C1 segment of cervical spinal cord (tissue), 14 donors: Measurements from ENCODE around the gene PUS1.

Experiments used
- DNase-seq, 14 donors: peaks; one replicate each; lab custom pipeline; 2025; lab: John Stamatoyannopoulos, UW

The PUS1 gene

DNA sequence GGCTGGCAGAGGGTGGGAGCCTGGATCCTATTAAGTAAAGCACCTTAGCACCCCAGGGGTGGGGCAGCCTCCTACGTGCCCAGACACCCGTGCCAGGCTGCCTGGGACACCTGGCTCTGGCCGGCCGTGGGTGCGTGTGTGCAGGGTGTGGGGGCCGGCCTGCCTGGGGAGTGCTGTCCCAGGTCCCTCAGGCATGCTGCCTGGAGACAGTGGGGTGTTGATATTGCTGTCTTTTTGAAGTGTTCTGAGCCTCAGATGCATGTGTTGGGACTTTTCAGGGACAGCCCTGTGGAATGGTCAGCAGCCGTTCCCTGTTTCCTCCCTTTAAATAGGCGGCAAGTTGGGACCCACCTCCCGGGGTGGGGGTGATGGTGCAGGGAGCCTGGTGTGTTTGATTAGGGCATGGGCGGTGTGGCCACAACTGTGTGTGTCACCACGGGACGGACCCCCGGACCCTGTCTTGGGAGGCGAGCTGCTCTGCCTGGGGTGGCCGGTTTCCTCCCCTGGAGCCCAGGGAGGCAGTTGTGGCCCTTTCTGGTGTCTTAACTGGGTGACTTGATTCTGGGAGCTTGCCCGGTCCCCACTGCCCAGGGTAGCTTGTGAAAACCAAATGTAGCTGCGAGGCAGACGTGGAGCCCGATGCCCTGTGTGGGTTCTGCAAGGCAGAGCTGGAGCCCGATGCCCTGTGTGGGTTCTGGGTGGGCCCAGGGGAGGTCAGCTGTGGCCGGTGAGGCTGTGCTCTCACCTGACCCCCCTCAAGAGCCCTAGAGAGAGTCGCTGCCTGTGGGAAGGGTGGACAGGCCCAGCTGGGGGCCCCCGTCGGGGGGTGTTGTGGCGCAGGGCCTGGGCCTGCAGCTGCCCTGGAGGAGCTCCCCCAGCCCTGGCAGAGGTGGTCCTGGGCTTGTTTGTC is 26.5 kb upstream of the PUS1 start:
- no peak for DNase-seq

- no peak for DNase-seq
Measured at GRCh38 chr12:131903270-131904255, 25.5 kb upstream of the PUS1 start.

- no peak for DNase-seq
Measured at GRCh38 chr12:131904346-131904745, 24.7 kb upstream of the PUS1 start.

DNA sequence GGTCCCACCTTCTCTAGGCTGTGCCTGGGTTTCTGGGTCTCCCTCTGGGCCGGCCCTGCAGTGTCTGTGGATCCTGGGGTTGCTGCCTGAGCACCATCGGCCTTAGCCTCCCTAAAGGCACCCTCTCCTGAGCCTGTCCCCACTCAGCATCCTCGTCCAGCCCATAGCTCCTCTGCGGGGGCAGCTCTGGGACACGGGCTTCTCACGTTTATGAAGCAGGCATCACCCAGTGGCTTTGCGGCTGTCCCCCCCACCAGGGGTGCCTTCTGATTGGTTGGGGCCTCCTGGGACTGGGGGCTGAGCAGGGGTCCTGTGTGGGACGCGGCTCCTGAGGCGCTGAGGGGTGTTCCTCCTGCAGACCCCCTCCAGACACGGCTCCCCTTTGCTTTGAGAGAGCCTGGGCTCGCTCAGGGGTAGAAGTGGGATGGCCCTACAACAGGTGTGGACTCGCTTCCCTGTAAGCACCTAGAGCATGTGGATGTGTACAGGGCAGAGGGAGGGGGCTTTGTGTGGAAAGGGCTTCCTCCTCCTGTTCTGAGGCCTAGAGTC is 23.9 kb upstream of the PUS1 start:
- DNase-seq, result no peak

DNA sequence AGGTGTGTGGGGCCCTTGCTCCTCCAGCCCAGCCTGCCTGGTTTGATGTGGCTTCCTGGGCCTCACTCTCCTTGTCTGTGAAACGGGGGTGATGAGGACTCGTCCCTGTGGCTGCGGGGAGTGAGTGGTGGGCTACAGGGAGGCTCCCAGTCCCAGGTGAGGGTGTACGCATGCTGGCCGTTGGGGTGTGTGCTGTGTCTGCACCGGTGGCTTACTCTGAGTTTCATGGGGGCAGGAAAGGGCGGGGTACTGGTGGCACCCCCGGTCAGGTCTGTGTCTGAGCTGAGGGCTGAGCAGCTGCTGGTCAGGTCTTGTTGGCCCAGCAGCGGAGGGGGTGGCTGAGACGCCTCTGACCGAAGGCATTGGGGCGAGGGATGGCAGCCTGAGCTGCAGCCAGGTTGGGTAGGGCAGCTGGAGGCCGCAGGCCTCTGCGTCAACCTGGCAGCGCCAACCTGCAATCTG is 23.4 kb upstream of the PUS1 start:
- DNase-seq, result peak in 1 of 14 donors; percentile 69

DNA sequence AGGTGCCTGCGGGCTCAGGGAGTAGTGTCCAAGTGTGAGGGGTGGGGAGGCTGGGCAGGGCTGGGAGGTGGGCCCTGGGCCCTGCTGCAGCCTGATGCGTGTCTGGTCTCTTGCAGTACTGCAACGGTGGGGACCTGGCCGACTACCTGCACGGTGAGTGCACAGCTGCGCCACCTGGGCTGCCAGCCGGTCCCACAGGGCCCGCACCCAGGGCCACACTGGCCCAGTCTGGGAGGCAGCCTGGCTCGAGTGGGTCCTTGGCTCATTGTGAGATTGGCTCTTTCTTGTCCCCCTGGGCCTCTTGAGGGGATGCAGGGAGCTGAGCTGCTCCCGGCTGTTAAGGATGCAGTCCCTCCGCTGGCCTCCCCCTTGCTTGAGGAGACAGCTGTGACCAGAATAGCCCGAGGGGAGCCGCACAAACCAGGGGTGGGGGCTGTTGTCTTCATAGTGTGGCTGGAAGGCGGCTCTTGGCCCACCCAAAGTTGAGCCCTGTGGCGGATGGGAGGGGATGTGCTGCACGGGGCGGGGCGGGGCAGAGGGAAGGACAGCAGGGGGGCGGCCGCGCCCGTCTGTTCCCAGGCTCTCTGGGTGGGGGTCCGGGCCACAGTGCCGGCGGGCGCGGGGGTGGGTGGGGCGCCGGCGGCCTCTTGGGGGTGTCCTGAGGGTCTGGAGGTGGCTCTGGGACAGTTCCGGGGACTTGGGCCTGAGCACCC is 21.5 kb upstream of the PUS1 start:
- DNase-seq, result no peak

DNA sequence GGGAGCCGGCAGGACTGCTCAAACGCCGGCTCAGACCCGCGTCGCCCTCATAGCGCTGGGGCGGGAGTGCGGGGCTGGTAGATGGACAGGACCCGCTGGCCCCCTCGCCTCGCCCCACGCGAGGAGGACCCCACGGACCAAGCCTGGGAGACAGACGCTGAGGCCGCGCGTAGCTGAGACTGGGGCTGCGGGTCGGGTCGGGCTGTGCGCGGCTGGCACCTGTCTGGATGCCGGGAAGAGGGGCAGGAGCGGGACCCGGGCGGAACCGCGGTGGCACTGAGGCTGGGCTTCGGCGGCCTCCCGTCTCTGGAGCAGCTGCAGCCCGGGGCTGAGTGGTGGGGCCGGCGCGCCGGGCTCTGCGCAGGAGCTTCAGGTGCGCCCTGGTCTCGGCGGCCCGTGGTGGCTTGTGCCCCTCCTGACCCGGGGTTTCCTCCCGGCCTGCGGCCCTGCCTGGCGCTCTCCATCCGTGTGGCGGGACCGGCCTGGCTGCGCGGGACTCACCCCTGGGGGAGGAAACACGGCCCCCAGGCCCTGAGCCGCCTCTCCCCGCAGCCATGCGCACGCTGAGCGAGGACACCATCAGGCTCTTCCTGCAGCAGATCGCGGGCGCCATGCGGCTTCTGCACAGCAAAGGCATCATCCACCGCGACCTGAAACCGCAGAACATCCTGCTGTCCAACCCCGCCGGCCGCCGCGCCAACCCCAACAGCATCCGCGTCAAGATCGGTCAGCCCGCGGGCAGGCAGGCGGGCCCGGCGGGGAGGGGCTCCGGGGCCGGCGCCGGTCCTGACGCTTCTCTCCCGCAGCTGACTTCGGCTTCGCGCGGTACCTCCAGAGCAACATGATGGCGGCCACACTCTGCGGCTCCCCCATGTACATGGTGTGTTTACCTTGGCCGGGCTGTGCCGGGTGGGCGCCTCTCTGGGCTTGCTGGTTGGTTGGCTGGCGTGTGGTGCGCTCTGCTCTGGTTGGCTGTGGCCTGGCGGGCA is 20.7 kb upstream of the PUS1 start:
- DNase-seq, result no peak

GRCh38 chr12:131909081-131909751 is 19.9 kb upstream of the PUS1 start:
- no peak for DNase-seq

GRCh38 chr12:131909752-131910219 is 19.3 kb upstream of the PUS1 start:
- DNase-seq, result no peak

DNA sequence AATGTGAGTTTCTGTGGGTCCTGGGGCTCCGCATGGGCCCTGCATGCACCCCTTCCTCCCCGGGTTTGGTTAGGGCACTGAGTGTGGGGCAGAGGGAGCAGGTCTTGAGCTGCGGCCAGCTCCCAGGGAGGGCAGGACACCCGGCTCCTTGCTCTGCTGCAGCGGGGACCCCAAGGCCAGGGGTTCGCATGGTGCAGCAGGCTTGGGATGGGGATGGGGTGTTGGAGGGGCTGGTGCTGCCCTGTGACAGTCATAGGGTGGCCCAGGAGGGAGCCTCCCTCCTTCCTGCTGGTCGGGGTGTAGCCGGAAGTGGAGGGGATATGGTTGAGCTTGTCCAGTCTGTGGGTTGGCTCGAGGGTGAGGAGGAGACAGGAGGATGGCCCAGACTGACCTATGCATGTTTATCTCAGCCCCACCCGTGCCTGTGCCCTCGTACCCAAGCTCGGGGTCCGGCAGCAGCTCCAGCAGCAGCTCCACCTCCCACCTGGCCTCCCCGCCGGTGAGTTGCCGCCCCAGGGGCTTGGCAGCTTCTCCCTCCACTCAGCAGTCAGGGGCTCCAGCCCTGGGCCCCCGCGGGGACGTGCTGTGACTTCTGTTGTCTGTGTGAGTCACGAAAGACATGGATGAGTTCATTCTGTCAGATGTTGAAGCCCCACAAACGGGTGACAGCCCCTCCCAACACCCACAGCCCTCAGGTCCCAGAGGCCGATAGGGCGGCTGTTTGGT is 18.6 kb upstream of the PUS1 start:
- no peak for DNase-seq

DNA sequence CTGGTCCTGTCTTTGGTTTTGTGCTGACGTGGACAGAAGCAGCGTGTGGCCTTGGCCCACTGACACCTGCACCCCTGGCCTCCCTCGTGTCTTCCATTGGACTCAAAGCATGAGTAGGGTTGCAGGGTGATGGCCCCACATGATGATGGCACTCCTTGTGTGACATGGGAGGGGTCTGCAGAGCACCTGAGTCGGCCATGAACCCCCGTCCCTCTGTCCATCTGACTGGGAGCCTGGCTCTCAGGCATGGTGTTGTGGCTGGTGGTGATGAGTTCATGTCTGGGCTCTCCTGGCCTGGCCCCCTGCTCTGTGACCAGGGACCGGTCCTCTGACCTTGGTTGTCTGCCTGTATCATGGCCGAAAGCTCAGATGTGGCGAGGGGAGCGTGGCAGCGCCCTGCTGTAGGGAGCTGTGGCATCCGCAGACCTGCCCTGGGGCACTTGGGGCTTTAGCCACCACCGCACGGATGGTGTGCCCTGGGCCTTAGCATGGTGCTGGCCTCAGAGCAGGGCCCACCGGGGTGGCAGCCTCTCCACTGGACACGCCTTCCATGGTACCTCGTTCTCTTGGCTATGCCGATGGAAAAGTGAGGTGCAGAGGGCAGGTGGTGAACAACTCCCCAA is 17.9 kb upstream of the PUS1 start:
- no peak for DNase-seq

GRCh38 chr12:131911851-131912477 is 17.1 kb upstream of the PUS1 start:
- DNase-seq, result no peak

- DNase-seq, result peak in 10 of 14 donors; percentile 11 to 83 (median 36)
Measured at GRCh38 chr12:131912518-131913274, 16.4 kb upstream of the PUS1 start.

DNA sequence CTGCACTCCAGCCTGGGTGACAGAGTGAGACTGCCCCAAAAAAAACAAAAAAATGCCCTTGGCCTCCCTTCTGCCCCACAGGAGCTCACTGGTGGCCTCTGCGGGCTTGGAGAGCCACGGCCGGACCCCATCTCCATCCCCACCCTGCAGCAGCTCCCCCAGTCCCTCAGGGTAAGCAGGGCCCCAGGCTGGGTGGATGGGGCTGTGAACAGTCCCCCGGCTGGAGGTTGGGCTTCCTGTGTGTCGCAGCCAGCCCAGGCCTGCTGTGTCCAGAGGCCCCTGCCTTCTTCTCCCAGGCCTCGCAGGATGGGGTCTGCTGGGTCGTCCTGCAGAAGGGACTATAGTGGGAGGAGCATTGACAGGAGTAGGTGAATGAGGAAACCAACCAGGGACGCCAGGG is 15.4 kb upstream of the PUS1 start:
- DNase-seq, result no peak

DNA sequence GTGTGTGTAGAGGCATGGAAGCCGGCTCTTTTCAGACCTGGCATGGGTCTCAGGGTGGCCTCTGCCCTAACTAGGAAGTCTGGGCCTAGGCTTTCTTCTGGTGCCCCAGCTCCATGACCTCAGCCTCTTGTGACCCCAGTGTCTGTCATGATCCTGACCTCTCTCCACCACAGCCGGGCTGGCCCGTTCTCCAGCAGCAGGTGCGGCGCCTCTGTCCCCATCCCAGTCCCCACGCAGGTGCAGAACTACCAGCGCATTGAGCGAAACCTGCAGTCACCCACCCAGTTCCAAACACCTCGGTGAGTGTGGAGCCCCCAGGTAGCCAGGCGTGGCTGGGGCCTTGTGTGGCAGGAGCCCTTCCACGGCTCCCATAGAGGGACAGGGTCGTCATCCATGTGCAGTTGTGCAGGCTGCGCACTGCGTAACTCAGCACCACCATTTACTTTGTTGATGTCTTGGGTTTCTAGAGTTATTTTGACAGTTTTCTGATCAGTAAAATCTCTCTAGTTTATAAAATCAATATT is 14.8 kb upstream of the PUS1 start:
- no peak for DNase-seq

DNA sequence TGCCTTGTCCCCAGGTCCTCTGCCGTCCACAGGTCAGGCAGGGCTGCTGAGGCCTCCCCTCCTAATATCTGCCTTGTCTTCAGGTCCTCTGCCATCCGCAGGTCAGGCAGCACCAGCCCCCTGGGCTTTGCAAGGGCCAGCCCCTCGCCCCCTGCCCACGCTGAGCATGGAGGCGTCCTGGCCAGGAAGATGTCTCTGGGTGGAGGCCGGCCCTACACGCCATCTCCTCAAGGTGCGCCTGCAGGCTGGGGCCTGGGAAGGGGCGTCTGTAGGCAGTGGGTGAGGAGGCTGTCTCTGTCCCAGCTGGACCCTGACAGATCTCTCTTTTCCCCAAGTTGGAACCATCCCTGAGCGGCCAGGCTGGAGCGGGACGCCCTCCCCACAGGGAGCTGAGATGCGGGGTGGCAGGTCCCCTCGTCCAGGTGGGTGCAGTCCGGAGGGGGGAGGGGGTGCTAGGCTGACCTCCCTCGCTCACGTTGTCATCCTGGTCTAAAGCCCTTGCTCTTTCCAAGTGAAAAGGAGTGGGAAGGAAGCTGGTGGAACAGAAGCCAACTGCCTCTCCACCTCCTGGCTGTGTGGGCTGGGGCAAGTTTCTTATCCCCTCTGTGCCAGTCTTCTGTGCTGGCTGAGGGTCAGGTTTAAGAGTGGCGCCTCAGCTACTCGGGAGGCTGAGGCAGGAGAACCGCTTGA is 13.9 kb upstream of the PUS1 start:
- DNase-seq, result no peak
